ENCODE data around the gene KDM4C. TPM values are rescaled to one million over a fixed set of nuclear protein-coding genes. Genes with fewer than 3 reads are reported as not detected.

Gene KDM4C
- total RNA-seq, 1 donor from 2014 or later, result 39.8 TPM

DNA sequence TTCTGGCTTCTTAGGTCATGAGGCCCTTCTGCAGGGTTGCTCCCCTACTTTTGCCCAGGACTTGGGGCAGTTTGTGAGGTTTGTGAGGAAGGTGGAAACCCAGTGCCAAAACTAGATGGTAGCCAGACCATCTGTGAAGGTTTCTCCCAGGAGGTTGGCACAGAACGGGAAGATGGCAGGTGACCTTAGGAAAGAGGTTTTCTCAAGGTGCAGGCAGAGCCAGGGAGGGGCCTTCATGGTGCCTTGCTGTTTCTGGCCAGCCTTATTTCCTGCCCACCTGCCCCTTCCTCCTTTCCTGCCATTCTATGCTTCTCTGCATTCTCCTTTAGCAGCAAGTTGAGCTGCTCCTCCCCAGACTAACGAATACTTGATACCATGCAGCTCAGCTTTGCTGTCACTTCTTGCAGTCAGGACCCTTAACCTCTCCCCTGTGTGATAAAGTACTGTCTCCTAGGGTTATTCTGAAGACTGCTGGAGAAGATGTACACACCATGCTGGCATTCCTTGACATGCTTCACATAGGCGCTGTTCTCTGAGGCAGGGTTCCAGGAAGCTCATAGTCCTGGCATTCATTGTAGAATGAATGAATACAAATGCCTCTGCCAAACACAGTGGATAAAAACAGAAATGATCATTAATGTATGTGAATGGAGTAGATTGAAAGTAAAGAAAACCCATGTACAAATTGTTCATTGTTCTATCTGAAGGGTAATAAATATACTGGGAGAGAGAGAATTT lies 154.3 kb downstream of the KDM4C start:
- TF ChIP-seq, protein P1, sequence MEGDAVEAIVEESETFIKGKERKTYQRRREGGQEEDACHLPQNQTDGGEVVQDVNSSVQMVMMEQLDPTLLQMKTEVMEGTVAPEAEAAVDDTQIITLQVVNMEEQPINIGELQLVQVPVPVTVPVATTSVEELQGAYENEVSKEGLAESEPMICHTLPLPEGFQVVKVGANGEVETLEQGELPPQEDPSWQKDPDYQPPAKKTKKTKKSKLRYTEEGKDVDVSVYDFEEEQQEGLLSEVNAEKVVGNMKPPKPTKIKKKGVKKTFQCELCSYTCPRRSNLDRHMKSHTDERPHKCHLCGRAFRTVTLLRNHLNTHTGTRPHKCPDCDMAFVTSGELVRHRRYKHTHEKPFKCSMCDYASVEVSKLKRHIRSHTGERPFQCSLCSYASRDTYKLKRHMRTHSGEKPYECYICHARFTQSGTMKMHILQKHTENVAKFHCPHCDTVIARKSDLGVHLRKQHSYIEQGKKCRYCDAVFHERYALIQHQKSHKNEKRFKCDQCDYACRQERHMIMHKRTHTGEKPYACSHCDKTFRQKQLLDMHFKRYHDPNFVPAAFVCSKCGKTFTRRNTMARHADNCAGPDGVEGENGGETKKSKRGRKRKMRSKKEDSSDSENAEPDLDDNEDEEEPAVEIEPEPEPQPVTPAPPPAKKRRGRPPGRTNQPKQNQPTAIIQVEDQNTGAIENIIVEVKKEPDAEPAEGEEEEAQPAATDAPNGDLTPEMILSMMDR (IDR thresholded peaks at IDR 0.05), result no peak
- H3K27ac ChIP-seq, result no peak overlapping the region
- H3K27me3 ChIP-seq (ENCODE audit: low read depth), result no peaks in the 10 kb centered on the region
- H3K9me3 ChIP-seq, result no peaks in the 10 kb centered on the region
- no peak overlapping the region for H3K4me3 ChIP-seq
- no peaks in the 10 kb centered on the region for H3K36me3 ChIP-seq
- H3K4me1 ChIP-seq, result no peaks in the 10 kb centered on the region
- intact Hi-C loops (cut with DNase I), result no loop called here
- DNase-seq (no peak), ATAC-seq (no peak)

DNA sequence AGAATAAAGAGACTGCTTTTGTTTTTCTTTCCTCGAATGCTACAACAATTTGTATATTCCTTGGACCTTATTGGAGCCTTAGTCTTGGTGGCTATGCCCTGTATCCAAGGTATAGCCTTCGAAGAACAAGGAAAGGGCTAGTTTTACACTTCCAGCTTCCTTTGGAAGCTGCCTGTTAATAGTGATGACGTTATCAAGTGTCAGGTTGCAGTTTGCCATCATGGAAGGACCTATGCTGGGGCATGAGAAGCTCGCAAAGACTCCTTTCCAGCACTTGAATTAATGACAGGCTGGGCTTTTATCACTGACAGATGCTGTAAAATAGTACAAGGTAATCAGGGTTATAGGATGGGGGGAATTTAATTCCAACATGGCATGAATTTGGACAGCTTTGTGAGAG lies 157.9 kb downstream of the KDM4C start:
- no peak for ATAC-seq
- intact Hi-C loops (cut with DNase I), result no loop called here
- no peaks in the 10 kb centered on the region for H3K4me1 ChIP-seq
- DNase-seq, result no peak
- no peak overlapping the region for H3K4me3 ChIP-seq
- H3K36me3 ChIP-seq, result no peaks in the 10 kb centered on the region
- no peaks in the 10 kb centered on the region for H3K27me3 ChIP-seq (ENCODE audit: low read depth)
- TF ChIP-seq, protein P1 (IDR thresholded peaks at IDR 0.05), result no peak
- no peaks in the 10 kb centered on the region for H3K9me3 ChIP-seq
- H3K27ac ChIP-seq, result no peak overlapping the region

DNA sequence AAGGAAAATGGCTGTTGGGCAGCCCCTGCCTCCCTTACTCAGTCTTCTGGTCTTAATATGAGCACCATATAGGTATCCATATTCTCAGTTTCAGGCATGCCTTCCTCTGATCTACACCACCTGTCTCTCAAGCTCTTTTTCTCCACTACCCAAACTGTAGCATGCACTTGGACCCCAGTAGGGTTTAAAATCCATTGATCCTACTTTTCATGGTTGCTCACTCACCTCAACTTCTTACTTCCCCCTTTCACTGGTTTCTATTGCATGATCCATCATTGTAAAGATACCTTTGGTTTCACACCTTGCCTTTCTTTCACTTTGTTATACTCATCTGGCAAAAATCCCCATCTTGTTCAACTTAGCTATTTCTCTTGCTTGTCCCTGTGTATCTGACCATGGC lies 159.4 kb downstream of the KDM4C start:
- intact Hi-C loops (cut with DNase I), result no loop called here
- Histone ChIP-seq H3K27me3 (ENCODE audit: low read depth) (no peaks in the 10 kb centered on the region), H3K4me1 (peaks cover under 1% of the 10 kb centered on the region), H3K9me3 (no peaks in the 10 kb centered on the region), H3K4me3 (no peak overlapping the region), H3K27ac (no peak overlapping the region), H3K36me3 (no peaks in the 10 kb centered on the region)
- DNase-seq (no peak), ATAC-seq (no peak)
- TF ChIP-seq, protein P1 (IDR thresholded peaks at IDR 0.05), result no peak

DNA sequence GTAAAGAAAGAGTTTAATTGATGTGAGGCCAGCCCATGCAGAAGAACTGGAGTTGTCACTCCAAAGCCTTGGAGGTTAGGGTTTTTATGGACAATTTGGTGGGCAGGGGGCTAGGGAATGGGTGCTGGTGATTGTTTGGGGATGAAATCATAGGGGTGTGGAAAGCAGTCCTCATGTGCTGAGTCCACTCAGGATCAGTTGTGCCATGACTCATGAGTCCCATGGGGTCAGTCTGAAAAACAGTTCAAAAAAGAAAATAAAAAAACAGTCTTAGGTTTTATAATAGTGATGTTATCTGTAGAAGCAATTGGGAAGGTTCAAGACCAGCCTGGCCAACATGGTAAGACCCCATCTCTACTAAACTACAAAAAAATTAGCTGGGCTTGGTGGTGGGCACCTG lies 162.3 kb downstream of the KDM4C start:
- TF ChIP-seq, protein P1 (IDR thresholded peaks at IDR 0.05), result no peak
- peaks cover 8% of the 10 kb centered on the region for H3K4me1 ChIP-seq
- DNase-seq (no peak), ATAC-seq (no peak)
- intact Hi-C loops (cut with DNase I), result no loop called here
- H3K36me3 ChIP-seq, result no peaks in the 10 kb centered on the region
- H3K9me3 ChIP-seq, result no peaks in the 10 kb centered on the region
- no peak overlapping the region for H3K27ac ChIP-seq
- no peak overlapping the region for H3K4me3 ChIP-seq
- no peaks in the 10 kb centered on the region for H3K27me3 ChIP-seq (ENCODE audit: low read depth)

DNA sequence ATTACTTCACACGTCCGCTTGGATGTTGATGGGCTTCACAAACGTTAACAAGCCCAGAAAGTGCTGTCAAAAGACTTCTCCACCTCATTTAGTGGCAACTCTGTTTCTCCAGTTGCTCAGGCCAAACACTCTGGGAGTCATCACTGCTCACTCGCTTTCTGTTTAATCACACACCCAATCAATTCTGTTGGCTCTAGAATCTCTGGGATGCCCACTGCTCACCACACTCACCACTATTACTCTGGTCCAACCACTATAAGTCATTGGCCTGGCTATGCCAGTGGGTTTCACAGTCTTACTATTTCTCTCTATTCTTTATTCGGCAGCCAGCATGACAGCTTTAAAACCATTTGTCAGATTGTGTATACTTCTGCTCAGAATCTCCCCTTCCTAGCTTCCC lies 163.5 kb downstream of the KDM4C start:
- no peaks in the 10 kb centered on the region for H3K27me3 ChIP-seq (ENCODE audit: low read depth)
- H3K36me3 ChIP-seq, result no peaks in the 10 kb centered on the region
- peaks cover 8% of the 10 kb centered on the region for H3K4me1 ChIP-seq
- DNase-seq (no peak), ATAC-seq (no peak)
- H3K4me3 ChIP-seq, result no peak overlapping the region
- intact Hi-C loops (cut with DNase I), result no loop called here
- H3K27ac ChIP-seq, result no peak overlapping the region
- H3K9me3 ChIP-seq, result no peaks in the 10 kb centered on the region
- TF ChIP-seq, protein P1 (IDR thresholded peaks at IDR 0.05), result no peak
